Body of pancreas (tissue), 4 donors: ENCODE results near the gene RAPGEF1. TPM values are rescaled to one million over a fixed set of nuclear protein-coding genes. Genes with fewer than 3 reads are reported as not detected.

Experiments
- ATAC-seq: fragments of 150-250 bp; one replicate; pipeline ENCODE4 v1.9.1; 2016
- DNase-seq, 4 donors: peaks; one replicate each; pipeline ENCODE4 v3.0.0-alpha.2; 2019
- H3K27ac ChIP-seq, 4 donors: fragments of 200-600 bp; sonication (generic); 1 replicate in 3 of 4; 2 replicates in 1 of 4; pipeline versions ENCODE4 v1.5.1 to v1.6.1; 2016 to 2019; ENCODE audit warnings: mild to moderate bottlenecking in 1 of 4, mixed read lengths in 1 of 4, moderate library complexity in 1 of 4
- H3K27me3 ChIP-seq, 2 donors: fragments of 200-600 bp; sonication (generic); one replicate each; pipeline ENCODE4 v1.6.0; 2016; ENCODE audit warnings: mild to moderate bottlenecking in 1 of 2
- H3K36me3 ChIP-seq, 2 donors: fragments of 200-600 bp; sonication (generic); replicated peaks in 1 of 2; 2 replicates each; pipeline ENCODE4 v1.5.1; 2016; ENCODE audit warnings: low read depth in 2 of 2; ENCODE audit not compliant: insufficient read depth in 1 of 2
- H3K4me1 ChIP-seq: fragments of 200-600 bp; sonication (generic); one replicate; pipeline ENCODE4 v1.6.0; 2016
- H3K4me3 ChIP-seq, 2 donors: fragments of 200-600 bp; sonication (generic); 1 replicate in 1 of 2; 2 replicates in 1 of 2; pipeline ENCODE4 v1.5.1; 2016 to 2019
- H3K9me3 ChIP-seq, 3 donors: fragments of 200-600 bp; sonication (generic); 1 replicate in 2 of 3; 2 replicates in 1 of 3; pipeline ENCODE4 v1.5.1; 2016
- POLR2A ChIP-seq, 3 donors: fragments of 450-650 bp; IDR thresholded peaks; one replicate each; pipeline ENCODE4 v1.6.1; 2016; ENCODE audit warnings: antibody characterized with exemption in 3 of 3, mild to moderate bottlenecking in 2 of 3
- WGBS, 2 donors: methylation state at CpG; one replicate each; pipeline ENCODE4 v1.1.5; 2017; 5-methylcytosine and 5-hydroxymethylcytosine counted together
- intact Hi-C: fragments of 100-400 bp; cut with DNase I; formaldehyde crosslinking; loops from one replicate; pipeline ENCODE4 v1.15.1; 2023
- total RNA-seq, 2 donors: library from RNA; depleted of rRNA; stranded (reverse); fragments of >200 nt; gene quantifications; one replicate each; pipeline ENCODE4 v1.1.0, GENCODE V29; 2016
- TF ChIP-seq, protein P1 (sequence below), 7 experiments: fragments of 450-650 bp in 4 of 7; fragments of 200-600 bp in 3 of 7; sonication (generic) in 3 of 7; IDR thresholded peaks; one replicate each; pipeline ENCODE4 v1.5.1; 2016 to 2019; ENCODE audit warnings: antibody characterized with exemption in 7 of 7

The RAPGEF1 gene
- total RNA-seq, 2 donors from 2014 or later: 30.1 to 70.5 TPM

GRCh38 chr9:131630205-131630831, 109.6 kb downstream of the RAPGEF1 start:
- H3K36me3 ChIP-seq: no peaks in the 10 kb centered on the region
- ATAC-seq: no peak
- H3K4me3 ChIP-seq: no peak overlapping the region
- H3K4me1 ChIP-seq: peaks cover 73% of the 10 kb centered on the region
- TF ChIP-seq POLR2A (IDR thresholded peaks at IDR 0.05): peak in 1 of 3 donors; percentile 10
- TF ChIP-seq, protein P1, sequence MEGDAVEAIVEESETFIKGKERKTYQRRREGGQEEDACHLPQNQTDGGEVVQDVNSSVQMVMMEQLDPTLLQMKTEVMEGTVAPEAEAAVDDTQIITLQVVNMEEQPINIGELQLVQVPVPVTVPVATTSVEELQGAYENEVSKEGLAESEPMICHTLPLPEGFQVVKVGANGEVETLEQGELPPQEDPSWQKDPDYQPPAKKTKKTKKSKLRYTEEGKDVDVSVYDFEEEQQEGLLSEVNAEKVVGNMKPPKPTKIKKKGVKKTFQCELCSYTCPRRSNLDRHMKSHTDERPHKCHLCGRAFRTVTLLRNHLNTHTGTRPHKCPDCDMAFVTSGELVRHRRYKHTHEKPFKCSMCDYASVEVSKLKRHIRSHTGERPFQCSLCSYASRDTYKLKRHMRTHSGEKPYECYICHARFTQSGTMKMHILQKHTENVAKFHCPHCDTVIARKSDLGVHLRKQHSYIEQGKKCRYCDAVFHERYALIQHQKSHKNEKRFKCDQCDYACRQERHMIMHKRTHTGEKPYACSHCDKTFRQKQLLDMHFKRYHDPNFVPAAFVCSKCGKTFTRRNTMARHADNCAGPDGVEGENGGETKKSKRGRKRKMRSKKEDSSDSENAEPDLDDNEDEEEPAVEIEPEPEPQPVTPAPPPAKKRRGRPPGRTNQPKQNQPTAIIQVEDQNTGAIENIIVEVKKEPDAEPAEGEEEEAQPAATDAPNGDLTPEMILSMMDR (IDR thresholded peaks at IDR 0.05): no peak
- H3K27me3 ChIP-seq: no peaks in the 10 kb centered on the region
- no peaks in the 10 kb centered on the region for H3K9me3 ChIP-seq
- H3K27ac ChIP-seq: peak overlapping the region in 3 of 4 donors; percentile 22 to 59 (median 58)
- peak in 3 of 4 donors; percentile 55 to 74 (median 62) for DNase-seq
- intact Hi-C loops: no loop called here
- WGBS, 2 donors: 71 to 73% methylated on average over 5 to 14 of the region's 15 CpGs

DNA sequence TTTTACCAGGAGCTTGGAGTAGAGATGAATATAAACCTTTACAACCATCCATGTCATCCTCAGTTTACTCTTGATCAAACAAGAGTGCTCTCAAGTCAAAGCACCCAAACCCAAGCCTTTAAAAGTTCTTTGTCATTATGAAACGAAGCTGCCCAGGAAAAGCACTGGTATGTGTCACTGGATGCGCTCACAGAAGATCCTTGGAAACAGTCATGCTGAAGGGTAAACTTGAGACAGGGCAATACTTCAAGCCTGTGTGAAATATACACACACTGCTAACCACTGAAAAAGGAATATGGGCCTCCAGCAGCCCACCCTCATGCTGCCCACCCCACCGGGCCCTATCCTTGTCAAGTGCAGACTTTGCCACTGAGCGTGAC, 110.1 kb downstream of the RAPGEF1 start:
- H3K9me3 ChIP-seq: no peaks in the 10 kb centered on the region
- no peaks in the 10 kb centered on the region for H3K27me3 ChIP-seq
- ATAC-seq (no peak), DNase-seq (no peak)
- H3K36me3 ChIP-seq: no peaks in the 10 kb centered on the region
- intact Hi-C loops: loop anchor here (10.0 kb wide), 1 partner anchor 105 kb away; no protein-coding TSS in a partner anchor
- H3K4me1 ChIP-seq: peaks cover 73% of the 10 kb centered on the region
- peak overlapping the region in 3 of 4 donors; percentile 22 to 94 (median 59) for H3K27ac ChIP-seq
- WGBS, 2 donors: 88 to 100% methylated on average over 2 of the region's 4 CpGs
- H3K4me3 ChIP-seq: no peak overlapping the region
- TF ChIP-seq, protein P1 (IDR thresholded peaks at IDR 0.05): no peak
- no peak for TF ChIP-seq POLR2A (IDR thresholded peaks at IDR 0.05)

DNA sequence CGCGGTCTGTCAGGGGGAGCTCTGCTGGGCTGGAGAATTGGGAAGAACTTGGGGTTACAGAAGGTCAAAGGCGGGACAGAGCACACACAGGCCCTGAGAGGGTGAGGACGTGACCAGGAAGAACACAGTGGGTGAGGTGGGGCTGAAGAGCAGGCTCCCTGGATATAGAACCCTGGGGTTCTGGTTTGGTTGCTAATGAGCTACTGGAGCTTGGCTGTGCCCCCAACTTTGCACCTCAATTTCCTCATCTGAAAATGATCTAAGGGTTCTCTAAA, 110.7 kb downstream of the RAPGEF1 start:
- Histone ChIP-seq H3K4me3 (no peak overlapping the region), H3K4me1 (peaks cover 73% of the 10 kb centered on the region), H3K9me3 (no peaks in the 10 kb centered on the region), H3K27ac (peak overlapping the region; percentile 92 to 97 (median 95)), H3K36me3 (no peaks in the 10 kb centered on the region), H3K27me3 (no peaks in the 10 kb centered on the region)
- DNase-seq: no peak
- intact Hi-C loops: loop anchor here (10.0 kb wide), 1 partner anchor 106 kb away; no protein-coding TSS in a partner anchor
- TF ChIP-seq, protein P1 (IDR thresholded peaks at IDR 0.05): no peak
- no peak for TF ChIP-seq POLR2A (IDR thresholded peaks at IDR 0.05)
- ATAC-seq: no peak
- 94 to 96% methylated on average over 4 of the region's 4 CpGs for WGBS, 2 donors

- ATAC-seq (no peak), DNase-seq (no peak)
- 81 to 90% methylated on average over 8 to 19 of the region's 19 CpGs for WGBS, 2 donors
- TF ChIP-seq POLR2A (IDR thresholded peaks at IDR 0.05): no peak
- TF ChIP-seq, protein P1 (IDR thresholded peaks at IDR 0.05): no peak
- Histone ChIP-seq H3K4me1 (peaks cover 73% of the 10 kb centered on the region), H3K4me3 (no peak overlapping the region), H3K9me3 (no peaks in the 10 kb centered on the region), H3K27ac (peak overlapping the region; percentile 92 to 97 (median 95)), H3K27me3 (no peaks in the 10 kb centered on the region), H3K36me3 (peaks cover 0 to 2% of the 10 kb centered on the region in 2 donors)
- intact Hi-C loops: loop anchor here (10.0 kb wide), 1 partner anchor 106 kb away; no protein-coding TSS in a partner anchor
Measured at GRCh38 chr9:131628459-131629225, 111.2 kb downstream of the RAPGEF1 start.
